HG03565 (cell line): ENCODE results near the gene MKRN2OS.
"Not testable (repeated sequence)": the region's sequence is repeated elsewhere in the genome, so short reads cannot be mapped to it uniquely, and the experiment has no call there.

Source experiments
- ATAC-seq: cut with Tn5 transposase; IDR thresholded peaks from one replicate; pipeline ENCODE4 v1.9.1; 2021; ENCODE audit warnings: mild to moderate bottlenecking, moderate library complexity; ENCODE audit not compliant: unreplicated experiment

Gene MKRN2OS

GRCh38 chr3:12562451-12562850 lies 17.2 kb upstream of the MKRN2OS start:
- no peak for ATAC-seq

- no peak for ATAC-seq
Observed at GRCh38 chr3:12561397-12561796, 16.1 kb upstream of the MKRN2OS start.

GRCh38 chr3:12560505-12561190 lies 15.3 kb upstream of the MKRN2OS start:
- ATAC-seq, result peak; percentile 51

- ATAC-seq, result no peak
Observed at GRCh38 chr3:12559520-12559919, 14.2 kb upstream of the MKRN2OS start.

GRCh38 chr3:12558706-12559105 lies 13.4 kb upstream of the MKRN2OS start:
- ATAC-seq, result no peak

- no peak for ATAC-seq
Observed at GRCh38 chr3:12557473-12558100, 12.3 kb upstream of the MKRN2OS start.

GRCh38 chr3:12556690-12557472 lies 11.6 kb upstream of the MKRN2OS start, which contains the start of gene MKRN2:
MKRN2 (plus strand) TSS chr3:12557087; CDS start chr3:12557151, 64 bp downstream.
- ATAC-seq, result peak; percentile 47

- ATAC-seq, result no peak
Observed at GRCh38 chr3:12556314-12556689, 11.0 kb upstream of the MKRN2OS start.

- no peak for ATAC-seq
Observed at GRCh38 chr3:12553921-12554391, 8.7 kb upstream of the MKRN2OS start.

- no peak for ATAC-seq
Observed at GRCh38 chr3:12549971-12550760, 4.9 kb upstream of the MKRN2OS start.

- ATAC-seq, result no peak
Observed at GRCh38 chr3:12544652-12545472, 437 bp downstream of the MKRN2OS start.

GRCh38 chr3:12543497-12543896 lies 1.8 kb downstream of the MKRN2OS start:
- not testable (repeated sequence) for ATAC-seq

GRCh38 chr3:12541625-12542024 lies 3.7 kb downstream of the MKRN2OS start:
- ATAC-seq, result no peak

- ATAC-seq, result no peak
Observed at GRCh38 chr3:12536423-12536822, 8.9 kb downstream of the MKRN2OS start.

GRCh38 chr3:12532182-12532581 lies 13.1 kb downstream of the MKRN2OS start:
- no peak for ATAC-seq

- ATAC-seq, result no peak
Observed at GRCh38 chr3:12527757-12528143, 17.5 kb downstream of the MKRN2OS start.

GRCh38 chr3:12522721-12523120 lies 22.6 kb downstream of the MKRN2OS start:
- ATAC-seq, result no peak

GRCh38 chr3:12521010-12521409 lies 24.3 kb downstream of the MKRN2OS start:
- ATAC-seq, result no peak

- no peak for ATAC-seq
Observed at GRCh38 chr3:12518261-12519028, 26.9 kb downstream of the MKRN2OS start.
